Retinal pigment epithelial cell (primary cell): ENCODE results near the gene ACOXL.
"Not testable (repeated sequence)": the region's sequence is repeated elsewhere in the genome, so short reads cannot be mapped to it uniquely, and the experiment has no call there.

Source experiments
- DNase-seq: peaks from one replicate; pipeline ENCODE4 v3.0.0-alpha.2; 2010; ENCODE audit warnings: low read depth
- H3K4me3 ChIP-seq: 2 replicates; pipeline ENCODE4 v1.5.1; 2011; ENCODE audit warnings: mild to moderate bottlenecking, low read length, control low read depth, moderate library complexity
- TF ChIP-seq, protein P1 (sequence below): conservative IDR thresholded peaks from 2 replicates; pipeline ENCODE4 v1.5.1; 2011; ENCODE audit warnings: low read depth, low read length, control low read depth, inconsistent platforms

Gene ACOXL

DNA sequence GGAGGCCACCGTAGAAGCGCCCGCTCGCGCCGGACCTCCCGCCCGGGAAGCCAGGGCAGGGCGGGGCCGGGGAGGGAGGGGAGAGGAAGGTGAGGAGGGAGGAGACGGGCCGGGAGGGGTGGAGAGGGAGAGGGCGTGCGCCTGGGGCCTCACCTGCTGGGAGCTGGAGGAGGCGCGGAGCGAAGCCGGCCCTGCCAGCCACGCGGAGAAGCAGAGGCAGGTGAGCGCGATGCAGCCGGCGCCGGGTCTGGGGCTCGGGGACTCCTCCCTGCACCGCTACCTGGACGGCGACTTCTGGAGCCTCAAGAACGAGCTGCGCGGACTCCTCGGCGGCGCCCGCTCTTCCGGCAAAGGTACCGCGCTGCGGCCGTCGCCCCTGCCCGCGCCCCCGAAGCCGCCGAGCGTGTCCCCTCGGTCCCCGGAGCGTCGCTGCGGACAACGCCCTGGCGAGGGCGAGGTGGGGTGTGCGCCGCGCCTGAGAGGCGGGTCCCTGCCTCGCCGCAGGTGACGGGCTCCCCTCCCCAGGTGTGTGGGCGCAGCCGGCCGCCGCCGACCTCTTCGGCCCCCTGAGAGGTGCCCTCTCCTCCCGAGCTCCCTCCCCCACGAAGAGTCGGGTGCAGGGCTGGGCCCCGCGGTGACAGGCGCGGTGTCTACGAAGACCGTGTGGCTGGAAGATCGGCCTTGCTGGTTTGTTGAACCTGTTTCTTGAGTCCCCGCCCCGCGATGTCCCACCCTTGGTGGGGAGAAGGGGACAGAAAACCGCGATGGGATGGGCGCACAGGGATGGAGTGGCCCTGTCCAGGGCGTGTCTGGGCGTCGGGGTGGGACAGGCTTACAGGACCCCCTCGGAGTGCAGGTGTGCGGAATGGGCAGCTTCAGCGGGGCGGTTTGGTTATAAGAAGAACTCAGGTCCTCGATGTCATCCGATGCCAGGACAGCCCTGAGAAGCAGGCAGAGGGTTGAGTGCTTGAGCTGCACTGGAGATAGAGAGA is at the start of gene ACOXL:
ACOXL (plus strand) TSS at position 152 of the 992 bp plus-strand sequence. CDS start 35,817 bp downstream, outside the sequence.
- TF ChIP-seq, protein P1, sequence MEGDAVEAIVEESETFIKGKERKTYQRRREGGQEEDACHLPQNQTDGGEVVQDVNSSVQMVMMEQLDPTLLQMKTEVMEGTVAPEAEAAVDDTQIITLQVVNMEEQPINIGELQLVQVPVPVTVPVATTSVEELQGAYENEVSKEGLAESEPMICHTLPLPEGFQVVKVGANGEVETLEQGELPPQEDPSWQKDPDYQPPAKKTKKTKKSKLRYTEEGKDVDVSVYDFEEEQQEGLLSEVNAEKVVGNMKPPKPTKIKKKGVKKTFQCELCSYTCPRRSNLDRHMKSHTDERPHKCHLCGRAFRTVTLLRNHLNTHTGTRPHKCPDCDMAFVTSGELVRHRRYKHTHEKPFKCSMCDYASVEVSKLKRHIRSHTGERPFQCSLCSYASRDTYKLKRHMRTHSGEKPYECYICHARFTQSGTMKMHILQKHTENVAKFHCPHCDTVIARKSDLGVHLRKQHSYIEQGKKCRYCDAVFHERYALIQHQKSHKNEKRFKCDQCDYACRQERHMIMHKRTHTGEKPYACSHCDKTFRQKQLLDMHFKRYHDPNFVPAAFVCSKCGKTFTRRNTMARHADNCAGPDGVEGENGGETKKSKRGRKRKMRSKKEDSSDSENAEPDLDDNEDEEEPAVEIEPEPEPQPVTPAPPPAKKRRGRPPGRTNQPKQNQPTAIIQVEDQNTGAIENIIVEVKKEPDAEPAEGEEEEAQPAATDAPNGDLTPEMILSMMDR: no peak
- peak within 1 kb of the TSS; percentile 8 for H3K4me3 ChIP-seq
- no peak for DNase-seq

GRCh38 chr2:110682872-110683271 is 49.5 kb upstream of the ACOXL start:
- TF ChIP-seq, protein P1: no peak
- H3K4me3 ChIP-seq: no peak overlapping the region
- DNase-seq: no peak

DNA sequence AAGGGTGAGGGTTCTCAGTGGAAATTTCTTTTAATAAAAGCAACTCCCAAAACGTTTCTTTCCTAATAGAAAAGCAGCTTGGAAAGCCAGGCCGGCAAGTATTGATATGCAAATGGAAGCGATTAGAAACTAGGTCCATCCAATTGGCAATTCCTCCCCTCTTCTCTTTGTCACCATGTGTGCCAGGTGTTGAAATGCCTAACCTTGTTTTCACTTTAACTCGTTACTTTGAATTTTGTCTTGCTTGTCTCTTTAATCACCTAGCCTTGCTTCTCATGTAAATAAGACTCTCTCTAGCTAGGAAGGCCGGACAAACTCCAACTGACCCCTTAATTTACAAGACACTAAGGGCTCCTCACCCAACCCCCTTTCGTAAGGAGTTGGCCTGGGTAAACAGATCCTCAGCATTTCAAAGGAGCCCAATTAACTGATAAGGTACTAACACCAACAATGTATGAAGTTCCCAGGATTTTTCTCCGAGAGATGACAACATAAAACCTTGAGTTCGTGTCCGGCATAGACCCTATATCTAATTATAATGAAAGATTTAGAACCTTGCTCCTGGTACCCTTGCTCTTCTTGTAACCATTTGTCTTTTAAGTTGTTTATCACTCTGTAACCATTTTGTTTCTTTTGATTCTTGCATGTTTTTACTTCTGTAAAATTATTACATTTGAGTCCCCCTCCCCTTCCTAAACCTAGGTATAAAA is 44.4 kb upstream of the ACOXL start:
- not testable (repeated sequence) for DNase-seq, H3K4me3 ChIP-seq

- TF ChIP-seq, protein P1: no peak
- DNase-seq: no peak
These were observed 43.7 kb upstream of the ACOXL start for GRCh38 chr2:110688594-110689091.

DNA sequence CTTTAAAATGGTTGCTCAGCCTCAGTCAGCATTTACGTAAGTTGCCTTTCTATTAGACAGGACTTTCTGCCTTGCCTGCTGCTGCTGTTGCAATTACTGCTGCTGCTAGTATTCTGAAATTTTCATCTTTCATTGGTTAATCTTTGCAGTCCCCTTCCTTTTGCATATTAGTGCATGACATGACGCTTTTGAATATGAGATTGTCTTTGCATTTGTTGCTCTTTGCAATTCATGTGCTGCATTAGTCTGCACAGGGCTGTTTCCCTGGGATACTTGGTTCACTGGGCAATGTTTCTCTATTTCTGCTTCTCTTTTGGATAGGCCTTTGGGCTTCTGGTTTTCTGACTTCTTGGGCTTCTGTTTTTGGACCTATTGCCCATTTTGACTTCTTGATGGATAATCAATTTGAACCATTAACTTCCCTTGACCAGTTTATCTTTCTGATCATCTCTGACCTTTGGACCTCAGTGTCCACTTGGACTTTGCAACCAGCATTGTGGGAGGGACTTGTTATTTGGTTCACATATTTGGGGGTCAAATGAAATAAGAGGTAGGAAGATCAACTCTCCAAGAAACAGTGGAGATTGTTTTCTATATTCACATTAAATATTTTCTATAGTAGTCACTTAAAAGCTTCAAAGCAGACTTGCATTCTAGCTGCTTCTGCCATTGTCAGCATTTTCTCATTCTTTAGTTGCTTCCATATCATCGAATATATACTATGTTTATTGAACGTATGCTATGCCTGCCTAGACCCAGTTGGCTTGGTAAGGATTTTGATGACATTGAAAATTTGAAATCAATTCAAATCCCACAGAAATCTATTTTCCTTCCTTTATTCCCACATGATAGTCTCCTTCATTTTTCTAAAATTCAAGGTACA is 42.0 kb upstream of the ACOXL start:
- no peak overlapping the region for H3K4me3 ChIP-seq
- DNase-seq: no peak
- TF ChIP-seq, protein P1: no peak

More at GRCh38 chr2:110688594-110689091, 43.7 kb upstream of the ACOXL start:
- H3K4me3 ChIP-seq: no peak overlapping the region

GRCh38 chr2:110691612-110692258 is 40.6 kb upstream of the ACOXL start:
- TF ChIP-seq, protein P1: no peak

DNA sequence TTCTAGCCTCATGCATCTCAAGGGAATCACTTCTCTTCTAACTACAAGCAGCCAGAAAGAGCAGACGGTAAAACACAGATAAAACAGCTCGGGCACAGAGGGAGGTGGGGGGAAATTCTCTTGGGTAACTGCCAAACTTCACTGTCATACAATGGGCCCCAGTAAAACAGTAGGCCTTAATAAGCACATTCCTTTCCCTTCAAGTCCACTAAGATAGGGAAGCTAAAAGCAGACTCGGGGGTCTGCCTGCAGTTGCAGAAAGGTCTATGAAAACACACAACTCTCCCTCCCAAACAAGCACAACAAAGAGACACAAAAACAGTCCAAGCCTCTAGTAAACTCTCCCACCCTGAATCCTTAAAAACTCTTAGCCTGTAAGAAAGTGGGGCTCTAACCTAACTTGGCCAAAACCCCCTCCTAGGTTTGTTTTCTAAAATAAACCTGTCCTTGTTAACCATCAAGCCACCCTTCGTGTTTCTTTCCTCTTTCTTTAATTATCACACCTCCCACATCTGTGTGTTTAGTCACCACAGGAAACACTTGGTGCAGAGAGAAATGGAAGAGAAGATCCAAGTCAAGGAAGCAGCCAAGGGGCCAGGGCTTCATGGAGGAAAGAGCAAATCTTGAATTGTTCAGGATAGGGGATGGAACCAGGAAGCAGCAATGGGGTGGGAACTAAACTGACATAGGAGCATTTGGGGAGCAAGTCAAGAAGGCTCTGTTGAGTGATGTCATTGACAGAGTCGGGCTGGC is 37.1 kb upstream of the ACOXL start:
- H3K4me3 ChIP-seq, DNase-seq: not testable (repeated sequence)

More at GRCh38 chr2:110691612-110692258, 40.6 kb upstream of the ACOXL start:
- H3K4me3 ChIP-seq: no peak overlapping the region
- no peak for DNase-seq

DNA sequence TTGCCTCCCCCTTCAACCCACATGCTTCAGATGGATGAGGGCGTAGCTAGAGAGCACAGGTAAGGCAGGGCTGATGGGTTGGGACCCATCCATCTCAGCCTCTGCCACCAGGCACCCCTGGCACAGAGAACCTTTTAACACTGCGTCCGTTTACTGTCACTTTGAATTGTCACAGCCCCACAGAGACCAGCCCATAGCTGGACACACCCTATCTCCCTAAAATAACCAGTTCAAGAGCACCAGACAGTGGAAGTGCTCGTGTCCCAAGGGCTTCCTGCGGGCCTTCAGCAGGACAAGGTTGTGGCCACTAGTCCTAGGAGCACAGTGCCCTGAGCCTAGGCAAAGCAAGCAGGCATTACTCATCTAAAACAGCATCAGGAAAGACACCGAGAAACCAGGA is 34.1 kb upstream of the ACOXL start:
- DNase-seq, H3K4me3 ChIP-seq: not testable (repeated sequence)
